MM.1S (cell line): ENCODE data around the gene OTOP3.

ENCODE experiments used
- EZH2 ChIP-seq: fragments of 300-600 bp; sonication (generic); optimal IDR thresholded peaks from 2 replicates; pipeline ENCODE3; 2017; ENCODE audit warnings: low read depth, mild to moderate bottlenecking, antibody characterized with exemption, low read length, mixed read lengths
- EZH2phosphoT487 ChIP-seq: fragments of 300-600 bp; sonication (generic); IDR thresholded peaks from 2 replicates; pipeline ENCODE4 v1.6.1; 2018; ENCODE audit warnings: antibody characterized with exemption, low read length
- TF ChIP-seq, protein P1 (sequence below): fragments of 300-600 bp; sonication (generic); IDR thresholded peaks from 2 replicates; pipeline ENCODE4 v1.5.1; 2016; ENCODE audit warnings: antibody characterized with exemption, low read length, mixed read lengths

DNA sequence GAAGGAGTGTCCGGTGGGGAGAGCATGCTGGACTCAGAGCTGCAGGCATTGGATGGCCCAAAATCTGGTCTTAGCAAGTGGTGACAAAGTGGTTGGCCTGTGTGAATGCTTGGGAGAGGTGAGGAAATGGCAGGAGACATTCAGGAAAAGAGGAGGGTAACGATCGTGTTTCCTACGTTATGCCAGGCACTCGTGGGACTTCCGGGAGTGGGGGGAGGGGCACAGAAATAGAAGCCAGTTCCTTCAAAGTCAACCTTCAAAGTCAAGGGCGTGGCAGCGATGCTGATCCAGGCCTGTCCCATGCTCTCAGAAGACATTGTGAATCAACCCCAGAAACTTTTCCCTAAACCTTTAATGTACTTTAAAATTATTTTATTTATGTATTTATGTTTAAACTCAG lies 3.8 kb downstream of the OTOP3 start:
- TF ChIP-seq, protein P1, sequence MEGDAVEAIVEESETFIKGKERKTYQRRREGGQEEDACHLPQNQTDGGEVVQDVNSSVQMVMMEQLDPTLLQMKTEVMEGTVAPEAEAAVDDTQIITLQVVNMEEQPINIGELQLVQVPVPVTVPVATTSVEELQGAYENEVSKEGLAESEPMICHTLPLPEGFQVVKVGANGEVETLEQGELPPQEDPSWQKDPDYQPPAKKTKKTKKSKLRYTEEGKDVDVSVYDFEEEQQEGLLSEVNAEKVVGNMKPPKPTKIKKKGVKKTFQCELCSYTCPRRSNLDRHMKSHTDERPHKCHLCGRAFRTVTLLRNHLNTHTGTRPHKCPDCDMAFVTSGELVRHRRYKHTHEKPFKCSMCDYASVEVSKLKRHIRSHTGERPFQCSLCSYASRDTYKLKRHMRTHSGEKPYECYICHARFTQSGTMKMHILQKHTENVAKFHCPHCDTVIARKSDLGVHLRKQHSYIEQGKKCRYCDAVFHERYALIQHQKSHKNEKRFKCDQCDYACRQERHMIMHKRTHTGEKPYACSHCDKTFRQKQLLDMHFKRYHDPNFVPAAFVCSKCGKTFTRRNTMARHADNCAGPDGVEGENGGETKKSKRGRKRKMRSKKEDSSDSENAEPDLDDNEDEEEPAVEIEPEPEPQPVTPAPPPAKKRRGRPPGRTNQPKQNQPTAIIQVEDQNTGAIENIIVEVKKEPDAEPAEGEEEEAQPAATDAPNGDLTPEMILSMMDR: no peak
- TF ChIP-seq EZH2 (no peak), EZH2phosphoT487 (no peak)
